Astrocyte of the cerebellum (primary cell): ENCODE results near the gene GPD1.
"Not testable (repeated sequence)": the region's sequence is repeated elsewhere in the genome, so short reads cannot be mapped to it uniquely, and the experiment has no call there.

Experiments used
- DNase-seq: peaks from one replicate; pipeline ENCODE4 v3.0.0-alpha.2; 2011; ENCODE audit warnings: low read depth
- H3K4me3 ChIP-seq: 2 replicates; pipeline ENCODE4 v1.5.1; 2011; ENCODE audit warnings: mild to moderate bottlenecking, low read depth, low read length, moderate library complexity
- CTCF ChIP-seq: IDR thresholded peaks from 2 replicates; pipeline ENCODE4 v1.5.1; 2012; ENCODE audit warnings: low read length, low read depth, moderate library complexity, mild to moderate bottlenecking; ENCODE audit errors: missing control alignments
- in situ Hi-C: cut with HindIII; loops from 2 replicates; pipeline ENCODE4 v1.10.0; 2017; ENCODE audit warnings: low sequenced_read_pairs

Gene GPD1

DNA sequence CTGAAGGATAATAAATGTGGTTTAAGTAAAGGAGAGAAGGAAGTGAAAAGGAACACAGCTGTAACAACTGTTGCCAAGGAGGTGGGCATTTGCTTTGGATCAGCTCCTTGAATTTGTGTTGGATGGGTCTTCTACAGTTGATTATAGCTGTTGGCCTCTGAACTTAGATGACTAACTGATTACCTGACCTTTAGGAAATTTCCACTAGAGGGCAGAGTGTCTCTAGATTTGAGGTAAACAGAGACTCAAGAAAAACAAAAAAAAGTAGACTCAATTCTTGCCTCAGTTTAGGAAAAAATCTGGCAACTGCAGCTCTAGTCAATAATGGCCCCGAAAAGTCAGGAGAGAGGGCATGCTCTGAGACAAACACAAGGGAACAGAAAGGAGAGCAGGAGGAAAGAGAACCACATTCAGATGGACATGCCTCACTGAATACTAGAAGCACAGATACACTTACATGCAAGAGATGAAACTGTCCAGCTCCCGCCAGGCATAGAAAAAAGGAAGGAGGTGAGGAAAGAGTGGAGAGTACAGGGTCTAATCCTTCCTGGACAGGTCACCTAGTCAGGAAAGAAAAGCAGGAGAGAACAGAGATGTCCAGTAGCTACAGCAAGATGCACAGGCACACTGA lies 28.8 kb downstream of the GPD1 start:
- no peak overlapping the region for H3K4me3 ChIP-seq
- peak; percentile 30 for TF ChIP-seq CTCF
- DNase-seq = peak; percentile 19
- in situ Hi-C loops = no loop called here

GRCh38 chr12:50142993-50143392 lies 39.2 kb downstream of the GPD1 start:
- no peak overlapping the region for H3K4me3 ChIP-seq
- in situ Hi-C loops = no loop called here
- no peak for DNase-seq
- no peak for TF ChIP-seq CTCF

- in situ Hi-C loops = no loop called here
- no peak overlapping the region for H3K4me3 ChIP-seq
- no peak for DNase-seq
- TF ChIP-seq CTCF = no peak
These were observed 41.6 kb downstream of the GPD1 start for GRCh38 chr12:50145439-50145838.

- TF ChIP-seq CTCF = no peak
- DNase-seq = no peak
- no peak overlapping the region for H3K4me3 ChIP-seq
- in situ Hi-C loops = no loop called here
These were observed 43.5 kb downstream of the GPD1 start for GRCh38 chr12:50147281-50147680.

- DNase-seq, in situ Hi-C loops, H3K4me3 ChIP-seq: not testable (repeated sequence)
These were observed 44.2 kb downstream of the GPD1 start for GRCh38 chr12:50148011-50148410.

DNA sequence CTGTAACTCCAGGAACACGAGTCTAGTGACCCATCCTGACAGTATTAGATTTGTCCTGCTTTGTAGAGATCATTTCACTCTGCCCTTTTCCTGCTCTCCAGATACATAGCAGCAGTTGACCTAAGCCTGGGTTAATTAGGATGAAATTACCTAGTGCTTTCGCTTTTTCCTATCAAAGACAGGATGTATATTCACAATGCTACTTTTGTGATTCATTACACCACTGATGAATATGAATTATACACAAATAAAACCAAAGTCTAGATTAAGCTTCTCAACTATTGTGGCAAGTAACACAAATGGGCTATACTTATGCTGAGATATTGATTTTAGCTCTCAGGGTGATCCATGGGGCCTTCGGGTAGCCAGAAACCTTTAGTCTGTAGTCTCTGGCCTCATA lies 45.5 kb downstream of the GPD1 start:
- in situ Hi-C loops = no loop called here
- no peak for DNase-seq
- no peak for TF ChIP-seq CTCF
- no peak overlapping the region for H3K4me3 ChIP-seq

GRCh38 chr12:50151047-50151687 lies 47.4 kb downstream of the GPD1 start:
- in situ Hi-C loops = no loop called here
- no peak overlapping the region for H3K4me3 ChIP-seq
- DNase-seq = no peak
- no peak for TF ChIP-seq CTCF

GRCh38 chr12:50154947-50155346 lies 51.1 kb downstream of the GPD1 start:
- not testable (repeated sequence) for H3K4me3 ChIP-seq, DNase-seq
- in situ Hi-C loops = loop anchor here (5.0 kb wide), 1 partner anchor 53 kb away; the partner anchor contains the start of gene GPD1
